Stimulated activated memory B cell treated with anti-CD40 and anti-IgM and Interleukin-4, amounts not matched to agents 10 μg/mL and 1 μg/mL and 100 μg/mL, for 72 hours (primary cell): ENCODE measurements around the gene ABLIM3.

ENCODE experiments used
- ATAC-seq: fragments of 150-1000 bp; cut with Tn5 transposase; 2 replicates; pipeline ENCODE4 v1.10.0; 2021
- H3K27ac Mint-ChIP-seq: one replicate; pipeline ENCODE4 v1.8.0; 2022; ENCODE audit warnings: mild to moderate bottlenecking, mixed read lengths
- H3K27me3 Mint-ChIP-seq: one replicate; pipeline ENCODE4 v1.8.0; 2022; ENCODE audit warnings: mixed read lengths
- H3K36me3 Mint-ChIP-seq: one replicate; pipeline ENCODE4 v1.8.0; 2022; ENCODE audit warnings: mixed read lengths
- H3K4me1 Mint-ChIP-seq: one replicate; pipeline ENCODE4 v1.8.0; 2022; ENCODE audit warnings: mixed read lengths
- H3K4me3 Mint-ChIP-seq: one replicate; pipeline ENCODE4 v1.8.0; 2022; ENCODE audit warnings: mild to moderate bottlenecking, moderate library complexity, mixed read lengths
- H3K9me3 Mint-ChIP-seq: one replicate; pipeline ENCODE4 v1.8.0; 2022; ENCODE audit warnings: mixed read lengths

The ABLIM3 gene

GRCh38 chr5:149274939-149275338 is 133.6 kb downstream of the ABLIM3 start:
- Mint-ChIP-seq H3K9me3 (no peaks in the 10 kb centered on the region), H3K27ac (no peak overlapping the region), H3K4me3 (no peak overlapping the region), H3K36me3 (no peaks in the 10 kb centered on the region), H3K27me3 (peaks cover 65% of the 10 kb centered on the region), H3K4me1 (peaks cover 14% of the 10 kb centered on the region)
- no peak for ATAC-seq

- Mint-ChIP-seq H3K27me3 (peaks cover 46% of the 10 kb centered on the region), H3K9me3 (no peaks in the 10 kb centered on the region), H3K27ac (no peak overlapping the region), H3K36me3 (no peaks in the 10 kb centered on the region), H3K4me1 (no peaks in the 10 kb centered on the region), H3K4me3 (no peak overlapping the region)
- ATAC-seq, result no peak
Observed at GRCh38 chr5:149277801-149278200, 136.5 kb downstream of the ABLIM3 start.

- Mint-ChIP-seq H3K27me3 (peaks cover 38% of the 10 kb centered on the region), H3K4me3 (no peak overlapping the region)
- ATAC-seq, result no peak
Observed at GRCh38 chr5:149278451-149279210, 137.3 kb downstream of the ABLIM3 start.

GRCh38 chr5:149279661-149280060 is 138.4 kb downstream of the ABLIM3 start:
- H3K4me3 Mint-ChIP-seq, result no peak overlapping the region
- H3K27me3 Mint-ChIP-seq, result peaks cover 33% of the 10 kb centered on the region
- H3K9me3 Mint-ChIP-seq, result no peaks in the 10 kb centered on the region
- H3K27ac Mint-ChIP-seq, result no peak overlapping the region
- H3K36me3 Mint-ChIP-seq, result no peaks in the 10 kb centered on the region
- peaks cover 5% of the 10 kb centered on the region for H3K4me1 Mint-ChIP-seq
- ATAC-seq, result no peak

More at GRCh38 chr5:149278451-149279210, 137.3 kb downstream of the ABLIM3 start:
- Mint-ChIP-seq H3K36me3 (no peaks in the 10 kb centered on the region), H3K4me1 (peaks cover under 1% of the 10 kb centered on the region), H3K27ac (no peak overlapping the region), H3K9me3 (no peaks in the 10 kb centered on the region)

- H3K27me3 Mint-ChIP-seq, result peaks cover 31% of the 10 kb centered on the region
- H3K36me3 Mint-ChIP-seq, result no peaks in the 10 kb centered on the region
- H3K9me3 Mint-ChIP-seq, result no peaks in the 10 kb centered on the region
- peaks cover 5% of the 10 kb centered on the region for H3K4me1 Mint-ChIP-seq
- no peak overlapping the region for H3K27ac Mint-ChIP-seq
- no peak for ATAC-seq
- H3K4me3 Mint-ChIP-seq, result no peak overlapping the region
Observed at GRCh38 chr5:149280124-149280523, 138.8 kb downstream of the ABLIM3 start.

- Mint-ChIP-seq H3K4me3 (no peak overlapping the region), H3K4me1 (peaks cover 5% of the 10 kb centered on the region), H3K27me3 (peaks cover 24% of the 10 kb centered on the region), H3K27ac (no peak overlapping the region), H3K36me3 (no peaks in the 10 kb centered on the region), H3K9me3 (no peaks in the 10 kb centered on the region)
- no peak for ATAC-seq
Observed at GRCh38 chr5:149280802-149281201, 139.5 kb downstream of the ABLIM3 start.

- H3K36me3 Mint-ChIP-seq, result no peaks in the 10 kb centered on the region
- H3K27me3 Mint-ChIP-seq, result peaks cover 21% of the 10 kb centered on the region
- no peak overlapping the region for H3K4me3 Mint-ChIP-seq
- H3K4me1 Mint-ChIP-seq, result peaks cover 5% of the 10 kb centered on the region
- no peak overlapping the region for H3K27ac Mint-ChIP-seq
- H3K9me3 Mint-ChIP-seq, result no peaks in the 10 kb centered on the region
- ATAC-seq, result no peak
Observed at GRCh38 chr5:149282027-149282965, 141.0 kb downstream of the ABLIM3 start.

- Mint-ChIP-seq H3K4me1 (peaks cover 5% of the 10 kb centered on the region), H3K27me3 (peaks cover 21% of the 10 kb centered on the region), H3K27ac (no peak overlapping the region), H3K9me3 (no peaks in the 10 kb centered on the region), H3K36me3 (no peaks in the 10 kb centered on the region), H3K4me3 (no peak overlapping the region)
- ATAC-seq, result no peak
Observed at GRCh38 chr5:149282966-149283332, 141.7 kb downstream of the ABLIM3 start.

- ATAC-seq, result no peak
- no peaks in the 10 kb centered on the region for H3K9me3 Mint-ChIP-seq
- H3K36me3 Mint-ChIP-seq, result no peaks in the 10 kb centered on the region
- H3K4me3 Mint-ChIP-seq, result no peak overlapping the region
- H3K27ac Mint-ChIP-seq, result no peak overlapping the region
- peaks cover 5% of the 10 kb centered on the region for H3K4me1 Mint-ChIP-seq
- H3K27me3 Mint-ChIP-seq, result peaks cover 15% of the 10 kb centered on the region
Observed at GRCh38 chr5:149283626-149284480, 142.6 kb downstream of the ABLIM3 start.

GRCh38 chr5:149284501-149284900 is 143.2 kb downstream of the ABLIM3 start:
- H3K9me3 Mint-ChIP-seq, result no peaks in the 10 kb centered on the region
- H3K4me1 Mint-ChIP-seq, result peaks cover 5% of the 10 kb centered on the region
- no peaks in the 10 kb centered on the region for H3K36me3 Mint-ChIP-seq
- peaks cover 17% of the 10 kb centered on the region for H3K27me3 Mint-ChIP-seq
- no peak overlapping the region for H3K27ac Mint-ChIP-seq
- ATAC-seq, result no peak
- H3K4me3 Mint-ChIP-seq, result no peak overlapping the region

GRCh38 chr5:149285153-149285552 is 143.9 kb downstream of the ABLIM3 start:
- H3K27me3 Mint-ChIP-seq, result peaks cover 13% of the 10 kb centered on the region
- H3K27ac Mint-ChIP-seq, result no peak overlapping the region
- no peak overlapping the region for H3K4me3 Mint-ChIP-seq
- ATAC-seq, result no peak
- H3K4me1 Mint-ChIP-seq, result peaks cover 5% of the 10 kb centered on the region
- no peaks in the 10 kb centered on the region for H3K9me3 Mint-ChIP-seq
- H3K36me3 Mint-ChIP-seq, result no peaks in the 10 kb centered on the region

GRCh38 chr5:149288436-149288835 is 147.1 kb downstream of the ABLIM3 start:
- no peaks in the 10 kb centered on the region for H3K9me3 Mint-ChIP-seq
- no peak overlapping the region for H3K4me3 Mint-ChIP-seq
- H3K27ac Mint-ChIP-seq, result no peak overlapping the region
- no peaks in the 10 kb centered on the region for H3K36me3 Mint-ChIP-seq
- H3K27me3 Mint-ChIP-seq, result peaks cover 21% of the 10 kb centered on the region
- H3K4me1 Mint-ChIP-seq, result peaks cover 5% of the 10 kb centered on the region
- no peak for ATAC-seq

- H3K4me3 Mint-ChIP-seq, result no peak overlapping the region
- H3K27me3 Mint-ChIP-seq, result peaks cover 21% of the 10 kb centered on the region
- no peaks in the 10 kb centered on the region for H3K9me3 Mint-ChIP-seq
- ATAC-seq, result no peak
- no peak overlapping the region for H3K27ac Mint-ChIP-seq
- no peaks in the 10 kb centered on the region for H3K4me1 Mint-ChIP-seq
- no peaks in the 10 kb centered on the region for H3K36me3 Mint-ChIP-seq
Observed at GRCh38 chr5:149289301-149289700, 148.0 kb downstream of the ABLIM3 start.

GRCh38 chr5:149294872-149295829 is 153.9 kb downstream of the ABLIM3 start:
- Mint-ChIP-seq H3K4me3 (no peak overlapping the region), H3K9me3 (no peaks in the 10 kb centered on the region), H3K27me3 (peaks cover 37% of the 10 kb centered on the region), H3K36me3 (no peaks in the 10 kb centered on the region), H3K27ac (no peak overlapping the region), H3K4me1 (peaks cover 9% of the 10 kb centered on the region)
- ATAC-seq, result no peak
